A549 (cell line): Measurements from ENCODE around the gene ATP8B4. TPM values are rescaled to one million over a fixed set of nuclear protein-coding genes. Genes with fewer than 3 reads are reported as not detected.

ENCODE experiments used
- ATAC-seq, 2 experiments: fragments of 200-7000 bp in 1 of 2; fragments of >200 bp in 1 of 2; cut with Nextera tagmentation in 1 of 2; cut with Tn5 transposase in 1 of 2; 3 replicates each; pipeline versions ENCODE4 v1.8.0 to v1.9.1; 2018 to 2020; ENCODE audit warnings: mild to moderate bottlenecking in 1 of 2, moderate library complexity in 1 of 2
- CTCF ChIA-PET: fragments of 300-600 bp; sonication (Branson Sonifier 250); formaldehyde crosslinking; extraction: SDS; loops from one replicate; lab custom pipeline; 2021; ENCODE audit warnings: antibody characterized with exemption, inconsistent platforms; lab: Yijun Ruan, JAX
- POLR2A ChIA-PET: fragments of 350-600 bp; formaldehyde crosslinking; extraction: SDS; loops from one replicate; lab custom pipeline; 2021; ENCODE audit warnings: antibody characterized with exemption, inconsistent platforms; lab: Yijun Ruan, JAX
- DNase-seq, 2 experiments: peaks; one replicate each; pipeline versions ENCODE4 v3.0.0 to v3.0.0-alpha.2; 2011 to 2016; ENCODE audit warnings: low read depth in 1 of 2, low spot score in 1 of 2
- FAIRE-seq: peaks from 2 replicates; lab custom pipeline; 2011; peaks lifted over from hg19 to GRCh38; lab: Jason Lieb, UNC
- H3K27ac ChIP-seq, 2 experiments: fragments of >200 bp; sonication (Bioruptor Twin); formaldehyde crosslinking; 3 replicates each; pipeline ENCODE4 v1.5.1; 2016 to 2017
- H3K4me1 ChIP-seq: fragments of >200 bp; sonication (Bioruptor Twin); formaldehyde crosslinking; 3 replicates; pipeline ENCODE4 v1.6.1; 2016
- H3K4me2 ChIP-seq: fragments of >200 bp; sonication (Bioruptor Twin); formaldehyde crosslinking; 3 replicates; pipeline ENCODE4 v1.6.1; 2016
- H3K4me3 ChIP-seq: fragments of >200 bp; sonication (Bioruptor Twin); formaldehyde crosslinking; 3 replicates; pipeline ENCODE4 v1.5.1; 2016
- H3K9me3 ChIP-seq: fragments of >200 bp; sonication (Bioruptor Twin); formaldehyde crosslinking; 3 replicates; pipeline ENCODE4 v1.6.1; 2016
- ATOH8 ChIP-seq: fragments of 250-450 bp; sonication (Bioruptor Pico); IDR thresholded peaks from 2 replicates; pipeline ENCODE4 v1.5.0; 2020; ENCODE audit warnings: low read depth, mild to moderate bottlenecking, moderate library complexity
- CHD2 ChIP-seq: fragments of 150-350 bp; IDR thresholded peaks from 2 replicates; pipeline ENCODE4 v1.6.1; 2014; ENCODE audit warnings: low read length; ENCODE audit not compliant: partially characterized antibody
- EHF ChIP-seq: fragments of 250-450 bp; sonication (Bioruptor Pico); IDR thresholded peaks from 2 replicates; pipeline ENCODE4 v1.5.0; 2020; ENCODE audit warnings: mild to moderate bottlenecking
- EHMT2 ChIP-seq: fragments of 200-600 bp; sonication (generic); IDR thresholded peaks from 2 replicates; pipeline ENCODE4 v1.6.1; 2016; ENCODE audit warnings: antibody characterized with exemption, low read depth, mild to moderate bottlenecking, moderate library complexity
- ELK1 ChIP-seq: fragments of 150-350 bp; IDR thresholded peaks from 2 replicates; pipeline ENCODE4 v1.6.1; 2014; ENCODE audit warnings: low read depth, mild to moderate bottlenecking, low read length
- JUN ChIP-seq, 2 experiments: fragments of >200 bp; sonication (Bioruptor Twin); formaldehyde crosslinking; IDR thresholded peaks; 2 replicates in 1 of 2; 3 replicates in 1 of 2; pipeline ENCODE4 v1.6.1; 2016 to 2017
- JUNB ChIP-seq: fragments of >200 bp; sonication (Bioruptor Twin); formaldehyde crosslinking; IDR thresholded peaks from 2 replicates; pipeline ENCODE4 v1.6.1; 2016
- KDM5A ChIP-seq: fragments of 200-600 bp; sonication (generic); IDR thresholded peaks from 2 replicates; pipeline ENCODE4 v1.6.1; 2016; ENCODE audit warnings: antibody characterized with exemption, mild to moderate bottlenecking
- MAFK ChIP-seq: fragments of 450-650 bp; IDR thresholded peaks from 2 replicates; pipeline ENCODE4 v1.6.1; 2014; ENCODE audit not compliant: partially characterized antibody
- MYC ChIP-seq: IDR thresholded peaks from 2 replicates; pipeline ENCODE4 v1.6.1; 2012; ENCODE audit warnings: mild to moderate bottlenecking, inconsistent platforms, low read length, improper control_type of control experiment, borderline replicate concordance
- NFE2L2 ChIP-seq: fragments of 150-350 bp; conservative IDR thresholded peaks from 2 replicates; pipeline ENCODE4 v1.6.1; 2014; ENCODE audit warnings: low read length
- NPAS2 ChIP-seq: fragments of 250-450 bp; sonication (Bioruptor Pico); IDR thresholded peaks from 2 replicates; pipeline ENCODE4 v1.8.0; 2022; ENCODE audit warnings: mild to moderate bottlenecking, moderate library complexity, borderline replicate concordance
- NR3C1 ChIP-seq: fragments of >200 bp; sonication (Bioruptor Twin); formaldehyde crosslinking; IDR thresholded peaks from 3 replicates; pipeline ENCODE4 v1.6.1; 2017
- PHF8 ChIP-seq: fragments of 200-600 bp; sonication (generic); IDR thresholded peaks from 2 replicates; pipeline ENCODE4 v1.6.1; 2016; ENCODE audit warnings: low read depth, mild to moderate bottlenecking, antibody characterized with exemption, moderate library complexity, borderline replicate concordance
- RCOR1 ChIP-seq: fragments of 150-350 bp; IDR thresholded peaks from 2 replicates; pipeline ENCODE4 v1.6.1; 2014; ENCODE audit warnings: antibody characterized with exemption, low read length, low read depth
- SMC3 ChIP-seq: fragments of >200 bp; sonication (Bioruptor Twin); formaldehyde crosslinking; IDR thresholded peaks from 3 replicates; pipeline ENCODE4 v1.6.1; 2018; ENCODE audit warnings: inconsistent platforms
- ZC3H11A ChIP-seq: fragments of 450-650 bp; IDR thresholded peaks from 2 replicates; pipeline ENCODE4 v1.6.1; 2014; ENCODE audit warnings: antibody characterized with exemption, mild to moderate bottlenecking
- ZNF302 ChIP-seq: fragments of 250-450 bp; sonication (Bioruptor Pico); IDR thresholded peaks from 2 replicates; pipeline ENCODE4 v1.9.0; 2021; ENCODE audit warnings: inconsistent platforms, mild to moderate bottlenecking, moderate library complexity
- ZSCAN20 ChIP-seq: fragments of 250-450 bp; sonication (Bioruptor Pico); IDR thresholded peaks from 2 replicates; pipeline ENCODE4 v1.8.0; 2022; ENCODE audit warnings: mild to moderate bottlenecking, moderate library complexity
- WGBS: methylation state at CpG from one replicate; pipeline ENCODE4 v1.1.6; 2017; ENCODE audit errors: missing lambda C conversion rate; 5-methylcytosine and 5-hydroxymethylcytosine counted together
- polyA plus RNA-seq, 4 experiments: library from polyadenylated mRNA; depleted of rRNA in 3 of 4; stranded (reverse); fragments of >200 nt; fragmentation: RNase III in 1 of 4; extraction: RNeasy Plus Mini Kit Qiagen cat#74134 plus additional on column Dnase treatment in 1 of 4; gene quantifications; 2 replicates in 3 of 4; 3 replicates in 1 of 4; pipeline ENCODE4 v1.2.3, GENCODE V29; 2011 to 2017
- TF ChIP-seq, protein P1 (sequence below): IDR thresholded peaks from 2 replicates; pipeline ENCODE4 v1.6.1; 2012
- TF ChIP-seq, protein P2 (sequence below): IDR thresholded peaks from 2 replicates; pipeline ENCODE4 v1.6.1; 2012; ENCODE audit warnings: low read depth, borderline replicate concordance
- TF ChIP-seq, protein P3 (sequence below): fragments of >200 bp; sonication (Bioruptor Twin); formaldehyde crosslinking; IDR thresholded peaks from 3 replicates; pipeline ENCODE4 v1.5.1; 2016
- TF ChIP-seq, protein P4 (sequence below): fragments of 250-450 bp; sonication (Bioruptor Pico); IDR thresholded peaks from 2 replicates; pipeline ENCODE4 v1.5.0; 2021; ENCODE audit warnings: mild to moderate bottlenecking, moderate library complexity, borderline replicate concordance

The ATP8B4 gene
- polyA plus RNA-seq, 2 of the 4 experiments (the other 2 are of a cell fraction) = 0.88 to 1.7 TPM

- Histone ChIP-seq H3K4me3 (no peak overlapping the region), H3K9me3 (peaks cover 11% of the 10 kb centered on the region; the same call in 2 of the 3 replicates), H3K27ac (no peak overlapping the region), H3K4me1 (no peaks in the 10 kb centered on the region), H3K4me2 (no peak overlapping the region)
- CTCF ChIA-PET = interaction anchor here (0.7 to 1.9 kb wide), 2 partner anchors 11 to 13 kb away, joined by 3 to 5 read pairs; no protein-coding TSS in a partner anchor
- TF ChIP-seq JUNB (no peak), NFE2L2 (no peak), EHMT2 (no peak), EHF (CRISPR knock-in tag) (no peak), JUN (IDR thresholded peaks at IDR 0.05) (no peak), ZNF302 (no peak), KDM5A (no peak), NR3C1 (no peak), PHF8 (no peak), ZC3H11A (no peak), SMC3 (no peak), ZSCAN20 (CRISPR knock-in tag) (no peak)
- TF ChIP-seq, protein P1, sequence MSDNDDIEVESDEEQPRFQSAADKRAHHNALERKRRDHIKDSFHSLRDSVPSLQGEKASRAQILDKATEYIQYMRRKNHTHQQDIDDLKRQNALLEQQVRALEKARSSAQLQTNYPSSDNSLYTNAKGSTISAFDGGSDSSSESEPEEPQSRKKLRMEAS = no peak
- TF ChIP-seq, protein P2, sequence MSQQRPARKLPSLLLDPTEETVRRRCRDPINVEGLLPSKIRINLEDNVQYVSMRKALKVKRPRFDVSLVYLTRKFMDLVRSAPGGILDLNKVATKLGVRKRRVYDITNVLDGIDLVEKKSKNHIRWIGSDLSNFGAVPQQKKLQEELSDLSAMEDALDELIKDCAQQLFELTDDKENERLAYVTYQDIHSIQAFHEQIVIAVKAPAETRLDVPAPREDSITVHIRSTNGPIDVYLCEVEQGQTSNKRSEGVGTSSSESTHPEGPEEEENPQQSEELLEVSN = no peak
- TF ChIP-seq, protein P3, sequence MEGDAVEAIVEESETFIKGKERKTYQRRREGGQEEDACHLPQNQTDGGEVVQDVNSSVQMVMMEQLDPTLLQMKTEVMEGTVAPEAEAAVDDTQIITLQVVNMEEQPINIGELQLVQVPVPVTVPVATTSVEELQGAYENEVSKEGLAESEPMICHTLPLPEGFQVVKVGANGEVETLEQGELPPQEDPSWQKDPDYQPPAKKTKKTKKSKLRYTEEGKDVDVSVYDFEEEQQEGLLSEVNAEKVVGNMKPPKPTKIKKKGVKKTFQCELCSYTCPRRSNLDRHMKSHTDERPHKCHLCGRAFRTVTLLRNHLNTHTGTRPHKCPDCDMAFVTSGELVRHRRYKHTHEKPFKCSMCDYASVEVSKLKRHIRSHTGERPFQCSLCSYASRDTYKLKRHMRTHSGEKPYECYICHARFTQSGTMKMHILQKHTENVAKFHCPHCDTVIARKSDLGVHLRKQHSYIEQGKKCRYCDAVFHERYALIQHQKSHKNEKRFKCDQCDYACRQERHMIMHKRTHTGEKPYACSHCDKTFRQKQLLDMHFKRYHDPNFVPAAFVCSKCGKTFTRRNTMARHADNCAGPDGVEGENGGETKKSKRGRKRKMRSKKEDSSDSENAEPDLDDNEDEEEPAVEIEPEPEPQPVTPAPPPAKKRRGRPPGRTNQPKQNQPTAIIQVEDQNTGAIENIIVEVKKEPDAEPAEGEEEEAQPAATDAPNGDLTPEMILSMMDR = no peak
- TF ChIP-seq, protein P4, sequence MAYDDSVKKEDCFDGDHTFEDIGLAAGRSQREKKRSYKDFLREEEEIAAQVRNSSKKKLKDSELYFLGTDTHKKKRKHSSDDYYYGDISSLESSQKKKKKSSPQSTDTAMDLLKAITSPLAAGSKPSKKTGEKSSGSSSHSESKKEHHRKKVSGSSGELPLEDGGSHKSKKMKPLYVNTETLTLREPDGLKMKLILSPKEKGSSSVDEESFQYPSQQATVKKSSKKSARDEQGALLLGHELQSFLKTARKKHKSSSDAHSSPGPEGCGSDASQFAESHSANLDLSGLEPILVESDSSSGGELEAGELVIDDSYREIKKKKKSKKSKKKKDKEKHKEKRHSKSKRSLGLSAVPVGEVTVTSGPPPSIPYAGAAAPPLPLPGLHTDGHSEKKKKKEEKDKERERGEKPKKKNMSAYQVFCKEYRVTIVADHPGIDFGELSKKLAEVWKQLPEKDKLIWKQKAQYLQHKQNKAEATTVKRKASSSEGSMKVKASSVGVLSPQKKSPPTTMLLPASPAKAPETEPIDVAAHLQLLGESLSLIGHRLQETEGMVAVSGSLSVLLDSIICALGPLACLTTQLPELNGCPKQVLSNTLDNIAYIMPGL (CRISPR knock-in tag) = no peak
- no peak for ATAC-seq
- POLR2A ChIA-PET = no interaction called here
- FAIRE-seq = peak; percentile 67
- 58% methylated on average over 2 of the region's 2 CpGs for WGBS
- DNase-seq = no peak
Observed at GRCh38 chr15:49817100-49817499, 301.9 kb downstream of the ATP8B4 start.

- peak overlapping the region in 1 of 2 experiments; percentile 40; a peak in 2 of 6 replicates for H3K27ac ChIP-seq
- CTCF ChIA-PET = interaction anchor here (1.9 kb wide), 1 partner anchor 12 kb away, joined by 5 read pairs; no protein-coding TSS in a partner anchor
- no peak overlapping the region for H3K4me3 ChIP-seq
- no peak for ATAC-seq
- TF ChIP-seq, protein P2 = no peak
- TF ChIP-seq, protein P1 = peak; percentile 14; the same call in 1 of the 2 replicates
- TF ChIP-seq, all 56 proteins: peak for 1
- H3K4me1 ChIP-seq = no peaks in the 10 kb centered on the region
- H3K4me2 ChIP-seq = no peak overlapping the region
- FAIRE-seq (no peak), DNase-seq (no peak)
- 35% methylated on average over 3 of the region's 3 CpGs for WGBS
- peaks cover 11% of the 10 kb centered on the region; the same call in 2 of the 3 replicates for H3K9me3 ChIP-seq
- POLR2A ChIA-PET = no interaction called here
Observed at GRCh38 chr15:49815950-49816349, 303.1 kb downstream of the ATP8B4 start.

- peaks cover 11% of the 10 kb centered on the region; the same call in 2 of the 3 replicates for H3K9me3 ChIP-seq
- H3K4me2 ChIP-seq = no peak overlapping the region
- 31% methylated on average over 1 of the region's 1 CpG for WGBS
- no peak overlapping the region for H3K27ac ChIP-seq
- no peak overlapping the region for H3K4me3 ChIP-seq
- peaks cover 2% of the 10 kb centered on the region; the same call in 2 of the 3 replicates for H3K4me1 ChIP-seq
- DNase-seq (no peak), ATAC-seq (no peak), FAIRE-seq (no peak)
- POLR2A ChIA-PET = no interaction called here
- CTCF ChIA-PET = interaction anchor here (1.9 kb wide), 1 partner anchor 13 kb away, joined by 5 read pairs; no protein-coding TSS in a partner anchor
- TF ChIP-seq ATOH8 = no peak
- TF ChIP-seq CHD2 = no peak
- no peak for TF ChIP-seq NFE2L2
- TF ChIP-seq NPAS2 (CRISPR knock-in tag) = no peak
- no peak for TF ChIP-seq ELK1
- no peak for TF ChIP-seq MAFK
- TF ChIP-seq MYC = no peak
- TF ChIP-seq, protein P4 (CRISPR knock-in tag) = no peak
- no peak for TF ChIP-seq RCOR1
Observed at GRCh38 chr15:49815526-49815925, 303.5 kb downstream of the ATP8B4 start.
